ENCODE data around the gene PTGER1.
"Not testable (repeated sequence)": the region's sequence is repeated elsewhere in the genome, so short reads cannot be mapped to it uniquely, and the experiment has no call there.

PTGER1 gene

DNA sequence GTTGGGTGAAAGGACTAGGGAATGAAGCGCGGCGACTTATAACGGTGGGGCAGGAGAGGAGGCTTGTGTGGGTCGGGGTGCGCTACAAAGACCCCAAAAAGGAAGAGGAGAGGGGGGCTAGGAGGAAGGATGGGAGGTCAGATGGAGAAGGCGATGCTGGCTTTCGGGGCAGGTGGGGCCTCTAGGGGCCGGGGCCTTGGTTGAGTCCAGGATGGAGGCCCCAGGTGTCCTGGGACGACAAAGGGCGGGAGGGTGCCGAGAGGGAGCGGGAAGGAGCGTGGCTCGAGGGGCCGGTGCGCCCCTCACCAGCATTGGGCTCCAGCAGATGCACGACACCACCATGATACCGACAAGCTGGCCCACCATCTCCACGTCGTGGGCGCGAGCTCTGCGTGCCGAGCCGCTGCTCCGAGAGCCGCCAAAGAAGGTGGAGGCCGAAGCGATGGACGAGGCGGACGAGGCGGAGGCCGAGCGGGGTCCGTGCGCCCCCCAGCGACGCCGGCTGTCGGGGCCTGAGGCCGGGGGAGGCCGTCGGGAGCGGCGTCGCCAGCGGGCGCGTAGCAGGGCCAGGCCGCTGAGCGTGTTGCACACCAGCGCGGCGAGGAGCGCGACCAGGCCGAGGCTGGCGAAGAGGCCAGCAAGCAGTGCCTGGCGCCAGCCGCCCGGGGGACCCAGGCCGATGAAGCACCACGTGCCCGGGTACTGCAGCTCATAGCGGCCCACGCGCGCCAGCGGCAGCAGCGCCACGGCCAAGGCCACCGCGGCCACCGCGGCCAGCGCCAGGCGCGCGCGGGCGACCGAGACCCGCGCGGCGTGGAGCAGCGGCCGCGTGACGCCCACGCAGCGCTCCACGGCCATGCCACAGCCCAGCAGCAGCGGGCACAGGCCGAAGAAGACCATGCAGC, 1.8 kb downstream of the PTGER1 start:
- Mint-ChIP-seq H3K4me1 (ENCODE audit: low read depth) (peaks cover 35% of the 10 kb centered on the region), H3K36me3 (ENCODE audit: low read depth) (peaks cover 39% of the 10 kb centered on the region), H3K4me3 (peak overlapping the region; percentile 15), H3K27ac (no peak overlapping the region), H3K27me3 (peaks cover 25% of the 10 kb centered on the region), H3K9me3 (no peaks in the 10 kb centered on the region)
- DNase-seq = no peak

DNA sequence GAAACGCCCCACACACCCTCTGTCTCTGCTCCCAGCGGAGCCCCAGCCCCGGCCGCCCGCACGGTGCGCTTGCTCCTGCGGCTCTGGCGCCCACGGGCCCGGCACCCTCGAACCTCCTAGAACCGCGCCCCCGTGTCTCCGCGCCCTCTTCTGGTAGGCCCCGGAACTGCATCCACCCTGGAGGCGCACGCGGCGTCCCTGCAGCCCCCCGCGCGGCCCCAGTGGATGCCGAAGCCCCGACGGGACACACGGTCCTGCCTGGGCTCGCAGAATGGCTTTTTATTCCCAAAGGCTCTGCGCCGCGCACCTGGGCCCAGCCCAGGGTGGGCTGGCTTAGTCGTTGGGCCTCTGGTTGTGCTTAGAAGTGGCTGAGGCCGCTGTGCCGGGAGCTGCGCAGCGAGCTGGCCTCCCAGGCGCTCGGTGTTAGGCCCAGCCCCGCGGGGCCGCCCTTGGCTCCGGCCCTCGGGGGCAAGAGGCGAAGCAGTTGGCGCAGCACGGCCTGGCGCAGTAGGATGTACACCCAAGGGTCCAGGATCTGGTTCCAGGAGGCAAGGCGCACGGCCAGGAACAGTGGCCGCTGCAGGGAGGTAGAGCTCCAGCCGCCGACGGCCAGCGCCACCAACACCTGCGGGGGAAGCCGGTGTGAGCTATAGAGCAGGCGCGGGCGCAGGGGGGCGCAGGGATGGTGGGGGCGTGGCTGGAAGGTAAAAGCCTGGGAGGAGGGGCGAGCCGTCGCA, 2.8 kb downstream of the PTGER1 start:
- H3K27ac Mint-ChIP-seq = no peak overlapping the region
- H3K4me3 Mint-ChIP-seq = peak overlapping the region; percentile 23
- DNase-seq = peak; percentile 93
- H3K27me3 Mint-ChIP-seq = peaks cover 25% of the 10 kb centered on the region
- peaks cover 44% of the 10 kb centered on the region for H3K36me3 Mint-ChIP-seq (ENCODE audit: low read depth)
- H3K9me3 Mint-ChIP-seq = no peaks in the 10 kb centered on the region
- H3K4me1 Mint-ChIP-seq (ENCODE audit: low read depth) = peaks cover 35% of the 10 kb centered on the region

DNA sequence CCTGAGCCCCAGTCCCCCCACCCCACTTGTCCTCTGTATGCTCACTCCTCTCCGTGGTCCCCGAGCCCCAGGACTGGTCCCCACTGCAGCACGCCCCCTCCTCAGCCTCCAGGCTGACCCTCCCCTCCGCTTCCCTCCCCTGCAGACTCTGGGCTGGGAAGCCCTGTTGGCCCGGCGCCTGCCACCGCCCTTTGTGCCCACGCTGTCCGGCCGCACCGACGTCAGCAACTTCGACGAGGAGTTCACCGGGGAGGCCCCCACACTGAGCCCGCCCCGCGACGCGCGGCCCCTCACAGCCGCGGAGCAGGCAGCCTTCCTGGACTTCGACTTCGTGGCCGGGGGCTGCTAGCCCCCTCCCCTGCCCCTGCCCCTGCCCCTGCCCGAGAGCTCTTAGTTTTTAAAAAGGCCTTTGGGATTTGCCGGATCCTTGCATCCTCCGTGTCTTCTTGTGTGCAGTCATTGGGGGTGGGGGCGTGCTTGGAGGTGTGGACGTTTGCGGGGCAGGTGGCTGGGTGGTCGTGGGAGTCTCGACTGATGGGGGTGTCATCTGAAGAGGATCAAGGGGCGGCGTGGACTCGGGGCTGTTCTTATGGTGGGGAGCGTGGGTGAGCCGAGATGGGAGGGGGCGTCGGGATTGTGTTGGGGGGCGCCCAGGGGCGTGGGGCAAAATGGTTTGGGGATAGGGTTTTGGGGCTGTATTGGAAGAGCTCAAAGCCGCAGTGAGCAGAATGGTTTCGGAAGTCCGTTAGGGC, 3.5 kb downstream of the PTGER1 start:
- H3K27ac Mint-ChIP-seq = no peak overlapping the region
- no peak overlapping the region for H3K4me3 Mint-ChIP-seq
- H3K36me3 Mint-ChIP-seq (ENCODE audit: low read depth) = peaks cover 49% of the 10 kb centered on the region
- no peaks in the 10 kb centered on the region for H3K9me3 Mint-ChIP-seq
- H3K4me1 Mint-ChIP-seq (ENCODE audit: low read depth) = peaks cover 34% of the 10 kb centered on the region
- H3K27me3 Mint-ChIP-seq = peaks cover 25% of the 10 kb centered on the region
- no peak for DNase-seq

DNA sequence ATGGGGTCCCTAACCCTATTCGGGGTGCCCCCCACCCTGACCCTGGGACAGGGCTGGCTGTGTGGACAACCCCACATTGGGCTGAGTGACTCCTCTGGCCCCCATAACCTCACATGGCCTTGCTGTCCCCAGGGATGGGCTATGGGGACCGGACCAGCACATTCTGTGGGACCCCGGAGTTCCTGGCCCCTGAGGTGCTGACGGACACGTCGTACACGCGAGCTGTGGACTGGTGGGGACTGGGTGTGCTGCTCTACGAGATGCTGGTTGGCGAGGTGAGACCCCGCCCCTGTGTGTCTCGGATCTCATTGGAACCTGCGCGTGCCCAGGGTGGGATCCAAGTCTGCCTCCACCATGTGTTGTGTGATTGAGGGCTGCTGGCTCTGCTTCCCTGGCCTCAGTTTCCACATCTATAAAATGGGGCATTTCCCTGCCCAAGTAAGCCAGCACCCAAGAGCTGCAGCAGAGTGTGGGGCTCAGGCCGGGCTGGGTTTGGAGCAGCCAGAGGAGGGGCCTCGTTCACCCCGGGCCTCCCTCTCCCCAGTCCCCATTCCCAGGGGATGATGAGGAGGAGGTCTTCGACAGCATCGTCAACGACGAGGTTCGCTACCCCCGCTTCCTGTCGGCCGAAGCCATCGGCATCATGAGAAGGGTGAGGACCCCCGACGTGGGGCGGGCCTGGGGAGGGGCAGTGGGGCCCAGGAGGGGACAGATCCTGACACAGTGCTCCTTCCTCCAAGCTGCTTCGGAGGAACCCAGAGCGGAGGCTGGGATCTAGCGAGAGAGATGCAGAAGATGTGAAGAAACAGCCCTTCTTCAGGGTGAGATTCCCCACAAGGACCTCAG, 4.9 kb downstream of the PTGER1 start:
- no peak overlapping the region for H3K27ac Mint-ChIP-seq
- no peaks in the 10 kb centered on the region for H3K9me3 Mint-ChIP-seq
- peaks cover 60% of the 10 kb centered on the region for H3K36me3 Mint-ChIP-seq (ENCODE audit: low read depth)

GRCh38 chr19:14467816-14468215, 7.3 kb downstream of the PTGER1 start:
- no peak for DNase-seq
- Mint-ChIP-seq H3K36me3 (ENCODE audit: low read depth) (peaks cover 84% of the 10 kb centered on the region), H3K4me1 (ENCODE audit: low read depth) (peaks cover 7% of the 10 kb centered on the region), H3K27ac (peak overlapping the region; percentile 26), H3K4me3 (no peak overlapping the region), H3K9me3 (no peaks in the 10 kb centered on the region), H3K27me3 (peaks cover 3% of the 10 kb centered on the region)

More for the DNA sequence above, 4.9 kb downstream of the PTGER1 start:
- peaks cover 19% of the 10 kb centered on the region for H3K27me3 Mint-ChIP-seq
- H3K4me3 Mint-ChIP-seq = no peak overlapping the region
- DNase-seq = no peak
- peaks cover 21% of the 10 kb centered on the region for H3K4me1 Mint-ChIP-seq (ENCODE audit: low read depth)

DNA sequence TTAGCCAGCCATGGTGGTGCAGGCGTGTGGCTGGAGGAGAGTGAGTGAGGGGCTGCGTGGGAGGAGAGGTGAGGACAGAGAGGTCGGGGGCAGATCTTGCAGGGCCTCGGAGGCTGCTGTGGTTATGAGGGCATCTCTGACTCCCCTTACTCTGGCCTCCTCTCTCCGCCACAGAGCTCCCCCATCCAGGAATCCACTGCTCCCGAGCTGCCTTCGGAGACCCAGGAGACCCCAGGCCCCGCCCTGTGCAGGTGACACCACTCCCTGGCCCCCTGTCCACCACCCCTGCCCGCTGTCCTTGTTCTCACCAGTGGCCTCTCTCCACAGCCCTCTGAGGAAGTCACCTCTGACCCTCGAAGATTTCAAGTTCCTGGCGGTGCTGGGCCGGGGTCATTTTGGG, 7.8 kb downstream of the PTGER1 start:
- Mint-ChIP-seq H3K4me1 (ENCODE audit: low read depth) (peaks cover 5% of the 10 kb centered on the region), H3K27ac (no peak overlapping the region), H3K36me3 (ENCODE audit: low read depth) (peaks cover 88% of the 10 kb centered on the region), H3K4me3 (no peak overlapping the region), H3K9me3 (no peaks in the 10 kb centered on the region), H3K27me3 (no peaks in the 10 kb centered on the region)
- no peak for DNase-seq

DNA sequence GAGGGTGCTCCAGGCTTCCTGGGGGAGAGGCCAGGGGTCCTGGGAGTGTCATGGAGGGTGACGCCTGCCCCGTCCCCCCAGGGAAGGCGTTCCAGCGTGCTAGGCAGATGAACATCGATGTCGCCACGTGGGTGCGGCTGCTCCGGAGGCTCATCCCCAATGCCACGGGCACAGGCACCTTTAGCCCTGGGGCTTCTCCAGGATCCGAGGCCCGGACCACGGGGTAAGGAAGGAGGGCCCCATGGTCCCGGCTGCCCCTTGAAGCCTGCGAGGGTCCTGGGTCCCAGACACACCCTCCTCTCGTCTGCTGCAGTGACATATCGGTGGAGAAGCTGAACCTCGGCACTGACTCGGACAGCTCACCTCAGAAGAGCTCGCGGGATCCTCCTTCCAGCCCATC, 11.4 kb downstream of the PTGER1 start:
- Mint-ChIP-seq H3K27me3 (no peaks in the 10 kb centered on the region), H3K36me3 (ENCODE audit: low read depth) (peaks cover 93% of the 10 kb centered on the region), H3K4me1 (ENCODE audit: low read depth) (peaks cover 7% of the 10 kb centered on the region), H3K4me3 (no peak overlapping the region), H3K9me3 (no peaks in the 10 kb centered on the region), H3K27ac (no peak overlapping the region)
- DNase-seq = no peak

DNA sequence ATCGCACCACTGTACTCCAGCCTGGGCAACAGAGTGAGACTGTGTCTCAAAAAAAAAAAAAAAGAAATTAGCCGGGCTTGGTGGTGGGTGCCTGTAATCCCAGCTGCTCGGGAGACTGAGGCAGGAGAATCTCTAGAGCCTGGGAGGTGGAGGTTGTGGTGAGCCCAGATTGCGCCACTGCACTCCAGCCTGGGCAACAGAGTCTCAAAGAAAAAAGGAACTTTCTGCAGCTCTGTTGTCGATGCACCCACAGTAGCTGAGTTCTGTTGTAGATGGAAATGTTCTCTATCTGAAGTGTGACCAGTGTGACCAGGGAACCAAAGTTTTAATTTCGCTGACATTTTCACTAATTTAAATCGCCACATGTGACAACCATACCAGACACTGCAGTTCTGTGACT, 12.8 kb downstream of the PTGER1 start:
- not testable (repeated sequence) for DNase-seq; H3K9me3 Mint-ChIP-seq; H3K27me3 Mint-ChIP-seq; H3K4me1 Mint-ChIP-seq (ENCODE audit: low read depth); H3K27ac Mint-ChIP-seq; H3K4me3 Mint-ChIP-seq
- H3K36me3 Mint-ChIP-seq (ENCODE audit: low read depth) = peaks cover 94% of the 10 kb centered on the region

GRCh38 chr19:14460935-14461334, 14.2 kb downstream of the PTGER1 start:
- Mint-ChIP-seq H3K27me3 (no peaks in the 10 kb centered on the region), H3K36me3 (ENCODE audit: low read depth) (peaks cover 92% of the 10 kb centered on the region), H3K4me1 (ENCODE audit: low read depth) (peaks cover 7% of the 10 kb centered on the region), H3K4me3 (no peak overlapping the region), H3K9me3 (no peaks in the 10 kb centered on the region), H3K27ac (no peak overlapping the region)
- no peak for DNase-seq

- H3K4me3 Mint-ChIP-seq = no peak overlapping the region
These were observed 15.5 kb downstream of the PTGER1 start for GRCh38 chr19:14459703-14460102.

GRCh38 chr19:14452303-14452702, 22.9 kb downstream of the PTGER1 start:
- Mint-ChIP-seq H3K36me3 (ENCODE audit: low read depth) (peaks cover 86% of the 10 kb centered on the region), H3K4me1 (ENCODE audit: low read depth) (peaks cover 13% of the 10 kb centered on the region)
- not testable (repeated sequence) for H3K27ac Mint-ChIP-seq, DNase-seq, H3K27me3 Mint-ChIP-seq, H3K9me3 Mint-ChIP-seq, H3K4me3 Mint-ChIP-seq

More at GRCh38 chr19:14459703-14460102, 15.5 kb downstream of the PTGER1 start:
- DNase-seq = no peak
- peaks cover 92% of the 10 kb centered on the region for H3K36me3 Mint-ChIP-seq (ENCODE audit: low read depth)
- H3K4me1 Mint-ChIP-seq (ENCODE audit: low read depth) = peaks cover 7% of the 10 kb centered on the region
- H3K27ac Mint-ChIP-seq = peak overlapping the region; percentile 61
- no peaks in the 10 kb centered on the region for H3K27me3 Mint-ChIP-seq
- H3K9me3 Mint-ChIP-seq = no peaks in the 10 kb centered on the region

DNA sequence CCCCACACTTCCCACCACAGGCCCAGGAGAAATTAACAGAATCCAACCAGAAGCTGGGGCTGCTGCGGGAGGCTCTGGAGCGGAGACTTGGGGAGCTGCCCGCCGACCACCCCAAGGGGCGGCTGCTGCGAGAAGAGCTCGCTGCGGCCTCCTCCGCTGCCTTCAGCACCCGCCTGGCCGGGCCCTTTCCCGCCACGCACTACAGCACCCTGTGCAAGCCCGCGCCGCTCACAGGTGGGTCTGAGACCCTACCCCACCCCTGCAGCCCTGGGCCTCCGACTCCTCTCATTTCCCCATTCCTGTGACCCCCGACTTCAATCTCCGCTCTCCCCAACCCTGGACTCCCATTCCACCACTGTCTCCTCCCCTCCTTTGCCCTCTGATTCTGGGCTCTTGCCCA, 24.3 kb downstream of the PTGER1 start:
- DNase-seq = no peak
- no peak overlapping the region for H3K27ac Mint-ChIP-seq
- no peaks in the 10 kb centered on the region for H3K9me3 Mint-ChIP-seq
- peaks cover 14% of the 10 kb centered on the region for H3K4me1 Mint-ChIP-seq (ENCODE audit: low read depth)
- no peak overlapping the region for H3K4me3 Mint-ChIP-seq
- peaks cover 88% of the 10 kb centered on the region for H3K36me3 Mint-ChIP-seq (ENCODE audit: low read depth)
- no peaks in the 10 kb centered on the region for H3K27me3 Mint-ChIP-seq

DNA sequence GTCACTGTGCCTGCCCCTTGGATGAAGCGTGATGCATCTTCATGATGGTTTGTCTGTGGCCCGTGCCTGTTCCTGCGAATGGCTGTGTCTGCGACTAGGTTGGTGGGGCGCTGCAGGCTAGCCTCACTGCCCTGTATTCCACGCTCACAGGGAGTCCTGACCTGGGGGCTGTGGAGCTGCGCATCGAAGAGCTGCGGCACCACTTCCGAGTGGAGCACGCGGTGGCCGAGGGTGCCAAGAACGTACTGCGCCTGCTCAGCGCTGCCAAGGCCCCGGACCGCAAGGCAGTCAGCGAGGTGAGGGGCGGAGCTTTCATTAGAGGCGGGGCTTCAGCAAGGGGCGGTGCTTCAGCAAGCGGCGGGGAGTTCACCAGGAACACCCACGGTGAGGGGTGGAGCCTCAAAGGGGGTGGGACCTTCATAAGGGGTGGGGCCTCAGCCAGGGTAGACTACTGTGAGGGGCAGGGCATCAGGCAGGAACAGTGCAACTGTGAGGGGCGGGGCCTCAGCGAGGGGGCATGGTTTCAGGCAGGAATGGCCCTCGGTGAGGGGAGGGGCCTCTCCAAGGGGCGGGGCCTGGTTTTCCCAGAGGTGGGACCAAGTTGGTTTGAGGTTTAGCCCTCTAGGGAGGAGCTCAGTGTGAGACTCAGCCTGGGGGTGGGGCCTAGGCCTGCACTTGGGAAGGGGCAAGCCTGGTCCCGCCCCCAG, 24.8 kb downstream of the PTGER1 start:
- Mint-ChIP-seq H3K4me3 (no peak overlapping the region), H3K36me3 (ENCODE audit: low read depth) (peaks cover 90% of the 10 kb centered on the region), H3K4me1 (ENCODE audit: low read depth) (peaks cover 14% of the 10 kb centered on the region), H3K9me3 (no peaks in the 10 kb centered on the region), H3K27ac (peak overlapping the region; percentile 4), H3K27me3 (no peaks in the 10 kb centered on the region)
- DNase-seq = peak; percentile 82

Data from activated T-cell treated with anti-CD3 and anti-CD28 coated beads, Interleukin-2, amount 50 U/mL, for 24 hours (primary cell).